ENCODE results near the gene LYPD3.

The LYPD3 gene

GRCh38 chr19:43496960-43497359 lies 31.6 kb upstream of the LYPD3 start:
- Mint-ChIP-seq H3K36me3 (peaks cover 5% of the 10 kb centered on the region), H3K9me3 (ENCODE audit: low read depth) (no peaks in the 10 kb centered on the region), H3K4me1 (ENCODE audit: low read depth) (peaks cover 10% of the 10 kb centered on the region), H3K4me3 (no peak overlapping the region), H3K27me3 (no peaks in the 10 kb centered on the region), H3K27ac (no peak overlapping the region)

DNA sequence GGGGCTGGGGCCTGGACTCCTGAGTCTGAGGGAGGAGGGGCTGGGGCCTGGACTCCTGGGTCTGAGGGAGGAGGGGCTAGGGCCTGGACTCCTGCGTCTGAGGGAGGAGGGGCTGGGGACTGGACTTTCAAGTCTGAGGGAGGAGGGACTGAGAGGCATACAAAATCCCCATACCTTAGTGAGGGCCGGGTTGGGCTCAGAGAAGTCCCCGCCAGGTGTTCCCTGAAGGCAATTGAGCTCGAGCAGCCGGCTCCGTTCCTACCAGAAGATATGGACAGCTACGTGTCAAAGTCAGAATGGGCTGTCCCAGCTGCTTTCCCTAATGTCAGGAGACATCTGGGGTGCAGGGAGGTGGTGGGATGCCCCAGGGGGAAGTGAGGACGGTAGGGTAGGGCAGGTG lies 29.7 kb upstream of the LYPD3 start:
- Mint-ChIP-seq H3K36me3 (peaks cover 5% of the 10 kb centered on the region), H3K4me3 (no peak overlapping the region), H3K27ac (no peak overlapping the region), H3K9me3 (ENCODE audit: low read depth) (no peaks in the 10 kb centered on the region), H3K27me3 (no peaks in the 10 kb centered on the region), H3K4me1 (ENCODE audit: low read depth) (peaks cover 4% of the 10 kb centered on the region)

- Mint-ChIP-seq H3K27ac (no peak overlapping the region), H3K9me3 (ENCODE audit: low read depth) (no peaks in the 10 kb centered on the region)
Observed at GRCh38 chr19:43490759-43491158, 25.4 kb upstream of the LYPD3 start.

GRCh38 chr19:43489979-43490599 lies 24.7 kb upstream of the LYPD3 start:
- no peaks in the 10 kb centered on the region for H3K27me3 Mint-ChIP-seq
- H3K36me3 Mint-ChIP-seq, result no peaks in the 10 kb centered on the region
- no peaks in the 10 kb centered on the region for H3K9me3 Mint-ChIP-seq (ENCODE audit: low read depth)
- peaks cover 8% of the 10 kb centered on the region for H3K4me1 Mint-ChIP-seq (ENCODE audit: low read depth)
- H3K27ac Mint-ChIP-seq, result no peak overlapping the region
- H3K4me3 Mint-ChIP-seq, result no peak overlapping the region

More at GRCh38 chr19:43490759-43491158, 25.4 kb upstream of the LYPD3 start:
- Mint-ChIP-seq H3K4me1 (ENCODE audit: low read depth) (peaks cover 8% of the 10 kb centered on the region), H3K4me3 (no peak overlapping the region), H3K27me3 (no peaks in the 10 kb centered on the region), H3K36me3 (no peaks in the 10 kb centered on the region)

DNA sequence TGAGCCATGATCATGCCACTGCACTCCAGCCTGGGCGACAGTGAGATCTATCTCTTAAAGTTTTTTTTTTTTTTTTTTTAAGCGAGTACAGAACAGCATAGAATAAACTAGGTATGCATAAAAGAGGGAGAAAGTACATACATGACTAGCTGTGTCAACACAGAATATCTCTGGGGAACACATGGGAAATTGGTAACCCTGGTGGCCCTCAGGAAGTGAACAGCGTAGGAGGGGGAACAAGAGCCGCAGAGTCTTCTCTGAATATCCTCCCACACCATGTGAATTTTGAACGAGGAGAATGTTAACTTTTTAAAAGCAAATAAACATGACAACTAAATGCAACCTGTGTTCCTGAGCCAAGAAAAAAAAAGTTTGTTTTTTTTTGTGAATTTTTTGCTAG lies 23.9 kb upstream of the LYPD3 start:
- H3K4me3 Mint-ChIP-seq, result no peak overlapping the region
- H3K4me1 Mint-ChIP-seq (ENCODE audit: low read depth), result peaks cover 8% of the 10 kb centered on the region
- H3K27ac Mint-ChIP-seq, result peak overlapping the region; percentile 54
- H3K36me3 Mint-ChIP-seq, result no peaks in the 10 kb centered on the region
- H3K9me3 Mint-ChIP-seq (ENCODE audit: low read depth), result no peaks in the 10 kb centered on the region
- no peaks in the 10 kb centered on the region for H3K27me3 Mint-ChIP-seq

DNA sequence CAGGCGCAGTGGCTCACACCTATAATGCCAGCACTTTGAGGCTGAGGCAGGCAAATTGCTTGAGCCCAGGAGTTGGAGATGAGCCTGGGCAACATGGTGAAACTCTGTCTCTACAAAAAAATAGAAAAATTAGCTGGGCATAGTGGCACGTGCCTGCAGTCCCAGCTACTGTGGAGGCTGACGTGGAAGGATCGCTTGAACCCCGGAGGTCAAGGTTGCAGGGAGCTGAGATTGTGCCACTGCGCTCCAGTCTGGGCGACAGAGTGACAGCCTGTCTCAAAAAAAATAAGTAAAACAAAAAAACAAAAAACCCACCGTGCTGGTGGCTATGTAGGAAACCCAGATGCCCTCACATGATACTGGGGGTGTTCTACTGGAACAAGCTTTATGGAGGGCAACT lies 22.8 kb upstream of the LYPD3 start:
- H3K4me1 Mint-ChIP-seq (ENCODE audit: low read depth), result peaks cover 8% of the 10 kb centered on the region
- no peaks in the 10 kb centered on the region for H3K27me3 Mint-ChIP-seq
- H3K4me3 Mint-ChIP-seq, result no peak overlapping the region
- H3K36me3 Mint-ChIP-seq, result no peaks in the 10 kb centered on the region
- H3K9me3 Mint-ChIP-seq (ENCODE audit: low read depth), result no peaks in the 10 kb centered on the region
- H3K27ac Mint-ChIP-seq, result no peak overlapping the region

- H3K9me3 Mint-ChIP-seq (ENCODE audit: low read depth), result no peaks in the 10 kb centered on the region
- H3K27ac Mint-ChIP-seq, result no peak overlapping the region
- H3K27me3 Mint-ChIP-seq, result no peaks in the 10 kb centered on the region
- H3K36me3 Mint-ChIP-seq, result no peaks in the 10 kb centered on the region
- H3K4me1 Mint-ChIP-seq (ENCODE audit: low read depth), result peaks cover 8% of the 10 kb centered on the region
- no peak overlapping the region for H3K4me3 Mint-ChIP-seq
Observed at GRCh38 chr19:43486412-43486811, 21.0 kb upstream of the LYPD3 start.

GRCh38 chr19:43485951-43486350 lies 20.5 kb upstream of the LYPD3 start:
- no peaks in the 10 kb centered on the region for H3K36me3 Mint-ChIP-seq
- no peak overlapping the region for H3K27ac Mint-ChIP-seq
- no peaks in the 10 kb centered on the region for H3K27me3 Mint-ChIP-seq
- no peaks in the 10 kb centered on the region for H3K9me3 Mint-ChIP-seq (ENCODE audit: low read depth)
- peaks cover 8% of the 10 kb centered on the region for H3K4me1 Mint-ChIP-seq (ENCODE audit: low read depth)
- no peak overlapping the region for H3K4me3 Mint-ChIP-seq

- Mint-ChIP-seq H3K9me3 (ENCODE audit: low read depth) (no peaks in the 10 kb centered on the region), H3K4me3 (no peak overlapping the region), H3K27me3 (no peaks in the 10 kb centered on the region), H3K4me1 (ENCODE audit: low read depth) (no peaks in the 10 kb centered on the region), H3K36me3 (peaks cover 1% of the 10 kb centered on the region), H3K27ac (no peak overlapping the region)
Observed at GRCh38 chr19:43483281-43483680, 17.9 kb upstream of the LYPD3 start.

GRCh38 chr19:43482193-43482592 lies 16.8 kb upstream of the LYPD3 start:
- Mint-ChIP-seq H3K4me1 (ENCODE audit: low read depth) (no peaks in the 10 kb centered on the region), H3K27ac (no peak overlapping the region), H3K27me3 (no peaks in the 10 kb centered on the region), H3K4me3 (no peak overlapping the region), H3K36me3 (peaks cover 6% of the 10 kb centered on the region), H3K9me3 (ENCODE audit: low read depth) (no peaks in the 10 kb centered on the region)

GRCh38 chr19:43481701-43482100 lies 16.3 kb upstream of the LYPD3 start:
- H3K4me3 Mint-ChIP-seq, result no peak overlapping the region
- peaks cover 6% of the 10 kb centered on the region for H3K36me3 Mint-ChIP-seq
- H3K27me3 Mint-ChIP-seq, result no peaks in the 10 kb centered on the region
- no peaks in the 10 kb centered on the region for H3K9me3 Mint-ChIP-seq (ENCODE audit: low read depth)
- H3K4me1 Mint-ChIP-seq (ENCODE audit: low read depth), result no peaks in the 10 kb centered on the region
- H3K27ac Mint-ChIP-seq, result no peak overlapping the region

DNA sequence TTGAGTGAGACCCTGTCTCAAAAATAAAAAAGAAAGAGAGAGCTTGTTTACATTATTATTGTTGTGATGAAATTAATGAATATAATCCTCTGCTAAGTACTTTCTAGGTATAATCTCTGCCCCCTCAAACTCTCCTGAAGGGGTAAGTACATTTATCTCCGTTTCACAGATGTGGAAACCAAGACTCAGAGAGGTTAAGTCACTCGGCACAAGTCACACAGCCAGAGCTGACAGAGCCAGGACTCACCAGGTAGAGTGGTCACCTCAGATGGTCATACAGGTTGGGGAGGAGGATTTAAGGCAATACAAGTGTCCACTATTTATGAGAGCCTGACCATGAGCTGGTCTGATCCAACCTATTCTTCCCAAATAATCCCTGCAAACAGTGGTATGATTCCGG lies 15.2 kb upstream of the LYPD3 start:
- peaks cover 4% of the 10 kb centered on the region for H3K4me1 Mint-ChIP-seq (ENCODE audit: low read depth)
- no peaks in the 10 kb centered on the region for H3K9me3 Mint-ChIP-seq (ENCODE audit: low read depth)
- H3K4me3 Mint-ChIP-seq, result no peak overlapping the region
- peaks cover 6% of the 10 kb centered on the region for H3K36me3 Mint-ChIP-seq
- H3K27me3 Mint-ChIP-seq, result no peaks in the 10 kb centered on the region
- no peak overlapping the region for H3K27ac Mint-ChIP-seq

DNA sequence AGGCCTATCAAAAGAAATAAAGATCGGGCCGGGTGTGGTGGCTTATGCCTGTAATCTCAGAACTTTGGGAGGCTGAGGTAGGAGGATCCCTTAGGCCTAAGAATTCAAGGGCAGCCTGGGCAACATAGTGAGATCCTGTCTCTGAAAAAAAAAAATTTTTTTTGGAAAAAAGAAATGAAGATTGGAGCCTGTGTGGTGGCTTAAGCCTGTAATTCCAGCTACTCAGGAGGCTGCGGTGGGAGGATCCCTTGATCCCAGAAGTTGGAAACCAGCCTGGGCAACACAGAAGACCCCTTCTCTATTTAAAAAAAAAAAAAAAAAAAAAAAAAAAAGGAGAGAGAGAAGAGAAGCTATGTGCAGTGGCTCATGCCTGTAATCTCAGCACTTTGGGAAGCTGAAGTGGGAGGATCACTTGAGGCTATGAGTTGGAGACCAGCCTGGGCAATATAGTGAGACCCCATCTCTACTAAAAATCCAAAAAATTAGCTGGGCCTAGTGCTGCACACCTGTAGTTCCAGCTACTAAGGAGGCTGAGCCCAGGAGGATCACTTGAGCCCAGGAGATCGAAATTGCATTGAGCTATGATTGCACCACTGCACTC lies 14.7 kb upstream of the LYPD3 start:
- Mint-ChIP-seq H3K9me3 (ENCODE audit: low read depth) (no peaks in the 10 kb centered on the region), H3K36me3 (peaks cover 10% of the 10 kb centered on the region), H3K4me3 (no peak overlapping the region), H3K27me3 (no peaks in the 10 kb centered on the region), H3K4me1 (ENCODE audit: low read depth) (peaks cover 8% of the 10 kb centered on the region), H3K27ac (no peak overlapping the region)

DNA sequence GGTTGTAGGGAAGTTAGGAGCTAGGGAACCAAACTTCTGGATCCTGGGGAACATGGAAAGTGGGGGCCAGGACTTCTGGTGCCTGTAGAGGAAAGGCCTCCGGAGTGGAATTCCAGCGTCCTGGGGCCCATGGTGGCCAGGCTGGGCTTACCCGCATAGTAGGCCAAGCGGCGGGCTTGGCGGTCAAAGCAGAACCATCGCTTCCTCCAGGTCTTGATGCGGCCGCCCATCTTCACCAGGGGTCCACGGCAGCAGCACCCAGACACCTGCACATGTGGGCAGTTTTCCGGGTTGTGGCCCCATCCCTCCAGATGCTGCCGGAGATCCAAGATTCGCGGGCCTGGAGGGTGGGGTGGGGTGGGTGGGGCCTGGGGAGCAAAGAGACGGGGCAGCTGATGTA lies 13.8 kb upstream of the LYPD3 start:
- Mint-ChIP-seq H3K4me3 (no peak overlapping the region), H3K27me3 (no peaks in the 10 kb centered on the region), H3K36me3 (peaks cover 10% of the 10 kb centered on the region), H3K9me3 (ENCODE audit: low read depth) (no peaks in the 10 kb centered on the region), H3K4me1 (ENCODE audit: low read depth) (peaks cover 15% of the 10 kb centered on the region), H3K27ac (no peak overlapping the region)

- Mint-ChIP-seq H3K27ac (no peak overlapping the region), H3K4me3 (no peak overlapping the region), H3K9me3 (ENCODE audit: low read depth) (no peaks in the 10 kb centered on the region), H3K4me1 (ENCODE audit: low read depth) (peaks cover 20% of the 10 kb centered on the region), H3K36me3 (peaks cover 10% of the 10 kb centered on the region), H3K27me3 (no peaks in the 10 kb centered on the region)
Observed at GRCh38 chr19:43478323-43478722, 12.9 kb upstream of the LYPD3 start.

DNA sequence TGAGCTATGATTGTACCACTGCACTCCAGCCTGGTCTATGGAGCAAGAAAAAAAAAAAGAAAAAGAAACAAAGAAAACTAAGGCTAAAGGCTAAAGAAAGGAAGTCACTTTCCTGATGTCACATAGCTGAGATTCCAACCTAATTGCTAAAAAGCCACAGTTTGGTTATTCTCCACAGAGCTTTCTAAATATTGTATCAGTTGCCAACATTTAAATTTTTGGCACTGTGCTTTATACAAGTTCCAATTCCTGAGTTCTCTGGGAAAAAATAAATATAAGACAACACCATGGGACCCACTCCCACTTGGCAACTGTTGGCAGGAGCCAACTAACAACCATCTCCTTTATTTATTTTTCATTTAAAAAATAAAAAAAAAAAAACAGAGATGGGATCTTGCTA lies 11.2 kb upstream of the LYPD3 start:
- Mint-ChIP-seq H3K27me3 (no peaks in the 10 kb centered on the region), H3K36me3 (peaks cover 10% of the 10 kb centered on the region), H3K4me3 (no peak overlapping the region), H3K4me1 (ENCODE audit: low read depth) (peaks cover 30% of the 10 kb centered on the region), H3K27ac (no peak overlapping the region), H3K9me3 (ENCODE audit: low read depth) (no peaks in the 10 kb centered on the region)

All from activated naive CD8-positive, alpha-beta T cell (primary cell).